HL-60 (cell line): ENCODE results near the gene ERMP1.

ENCODE experiments used
- DNase-seq, 2 experiments: peaks; one replicate each; pipeline ENCODE4 v3.0.0-alpha.2; 2010 to 2020; ENCODE audit warnings: low read depth in 1 of 2, low spot score in 1 of 2
- H3K27ac ChIP-seq: fragments of 250-450 bp; sonication (Bioruptor Pico); replicated peaks from 2 replicates; pipeline ENCODE4 v1.5.1; 2020; ENCODE audit warnings: mild to moderate bottlenecking, moderate library complexity
- H3K27me3 ChIP-seq: fragments of 250-450 bp; sonication (Bioruptor Pico); 2 replicates; pipeline ENCODE4 v1.5.1; 2021; ENCODE audit warnings: mild to moderate bottlenecking, moderate library complexity; ENCODE audit not compliant: insufficient read depth, poor library complexity, severe bottlenecking
- H3K4me3 ChIP-seq: replicated peaks from 2 replicates; pipeline ENCODE4 v1.5.1; 2011; ENCODE audit warnings: mild to moderate bottlenecking, control low read depth, low read length; ENCODE audit not compliant: insufficient read depth
- GABPA ChIP-seq: IDR thresholded peaks from 2 replicates; pipeline ENCODE4 v1.6.1; 2012; ENCODE audit warnings: low read depth
- POLR2AphosphoS5 ChIP-seq: IDR thresholded peaks from 2 replicates; pipeline ENCODE4 v1.6.1; 2012; ENCODE audit warnings: low read depth
- SPI1 ChIP-seq: IDR thresholded peaks from 2 replicates; pipeline ENCODE4 v1.6.1; 2012; ENCODE audit warnings: low read depth, mild to moderate bottlenecking, borderline replicate concordance
- TF ChIP-seq, protein P1 (sequence below): IDR thresholded peaks from 2 replicates; pipeline ENCODE4 v1.6.1; 2012; ENCODE audit warnings: low read depth; ENCODE audit not compliant: insufficient replicate concordance
- TF ChIP-seq, protein P2 (sequence below): IDR thresholded peaks from one replicate; pipeline ENCODE4 v1.5.1; 2011; ENCODE audit warnings: low read length, control low read depth, inconsistent platforms; ENCODE audit not compliant: insufficient read depth

ERMP1 gene

DNA sequence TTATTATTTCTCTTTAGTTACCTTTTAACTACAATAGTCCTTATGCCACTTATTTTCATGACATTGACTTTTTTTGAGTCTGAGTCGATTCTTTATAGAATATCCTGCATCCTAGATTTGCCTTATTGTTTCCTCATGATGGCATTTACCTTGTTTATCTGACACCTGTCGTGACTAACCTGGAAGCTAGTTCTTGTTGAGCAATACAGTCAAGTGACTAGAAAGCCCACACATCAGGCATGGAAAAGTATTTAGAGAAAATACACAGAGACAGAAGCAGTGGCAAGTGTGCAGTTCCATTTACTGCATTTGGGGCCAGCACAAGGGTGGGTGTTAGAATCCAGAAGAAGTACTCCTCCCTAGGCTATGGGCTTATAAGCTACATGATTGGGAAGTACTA is 97.8 kb downstream of the ERMP1 start:
- H3K4me3 ChIP-seq, result no peak overlapping the region
- DNase-seq, result no peak
- TF ChIP-seq GABPA (no peak), SPI1 (no peak), POLR2AphosphoS5 (no peak)
- TF ChIP-seq, protein P1, sequence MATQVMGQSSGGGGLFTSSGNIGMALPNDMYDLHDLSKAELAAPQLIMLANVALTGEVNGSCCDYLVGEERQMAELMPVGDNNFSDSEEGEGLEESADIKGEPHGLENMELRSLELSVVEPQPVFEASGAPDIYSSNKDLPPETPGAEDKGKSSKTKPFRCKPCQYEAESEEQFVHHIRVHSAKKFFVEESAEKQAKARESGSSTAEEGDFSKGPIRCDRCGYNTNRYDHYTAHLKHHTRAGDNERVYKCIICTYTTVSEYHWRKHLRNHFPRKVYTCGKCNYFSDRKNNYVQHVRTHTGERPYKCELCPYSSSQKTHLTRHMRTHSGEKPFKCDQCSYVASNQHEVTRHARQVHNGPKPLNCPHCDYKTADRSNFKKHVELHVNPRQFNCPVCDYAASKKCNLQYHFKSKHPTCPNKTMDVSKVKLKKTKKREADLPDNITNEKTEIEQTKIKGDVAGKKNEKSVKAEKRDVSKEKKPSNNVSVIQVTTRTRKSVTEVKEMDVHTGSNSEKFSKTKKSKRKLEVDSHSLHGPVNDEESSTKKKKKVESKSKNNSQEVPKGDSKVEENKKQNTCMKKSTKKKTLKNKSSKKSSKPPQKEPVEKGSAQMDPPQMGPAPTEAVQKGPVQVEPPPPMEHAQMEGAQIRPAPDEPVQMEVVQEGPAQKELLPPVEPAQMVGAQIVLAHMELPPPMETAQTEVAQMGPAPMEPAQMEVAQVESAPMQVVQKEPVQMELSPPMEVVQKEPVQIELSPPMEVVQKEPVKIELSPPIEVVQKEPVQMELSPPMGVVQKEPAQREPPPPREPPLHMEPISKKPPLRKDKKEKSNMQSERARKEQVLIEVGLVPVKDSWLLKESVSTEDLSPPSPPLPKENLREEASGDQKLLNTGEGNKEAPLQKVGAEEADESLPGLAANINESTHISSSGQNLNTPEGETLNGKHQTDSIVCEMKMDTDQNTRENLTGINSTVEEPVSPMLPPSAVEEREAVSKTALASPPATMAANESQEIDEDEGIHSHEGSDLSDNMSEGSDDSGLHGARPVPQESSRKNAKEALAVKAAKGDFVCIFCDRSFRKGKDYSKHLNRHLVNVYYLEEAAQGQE, result no peak
- TF ChIP-seq, protein P2, sequence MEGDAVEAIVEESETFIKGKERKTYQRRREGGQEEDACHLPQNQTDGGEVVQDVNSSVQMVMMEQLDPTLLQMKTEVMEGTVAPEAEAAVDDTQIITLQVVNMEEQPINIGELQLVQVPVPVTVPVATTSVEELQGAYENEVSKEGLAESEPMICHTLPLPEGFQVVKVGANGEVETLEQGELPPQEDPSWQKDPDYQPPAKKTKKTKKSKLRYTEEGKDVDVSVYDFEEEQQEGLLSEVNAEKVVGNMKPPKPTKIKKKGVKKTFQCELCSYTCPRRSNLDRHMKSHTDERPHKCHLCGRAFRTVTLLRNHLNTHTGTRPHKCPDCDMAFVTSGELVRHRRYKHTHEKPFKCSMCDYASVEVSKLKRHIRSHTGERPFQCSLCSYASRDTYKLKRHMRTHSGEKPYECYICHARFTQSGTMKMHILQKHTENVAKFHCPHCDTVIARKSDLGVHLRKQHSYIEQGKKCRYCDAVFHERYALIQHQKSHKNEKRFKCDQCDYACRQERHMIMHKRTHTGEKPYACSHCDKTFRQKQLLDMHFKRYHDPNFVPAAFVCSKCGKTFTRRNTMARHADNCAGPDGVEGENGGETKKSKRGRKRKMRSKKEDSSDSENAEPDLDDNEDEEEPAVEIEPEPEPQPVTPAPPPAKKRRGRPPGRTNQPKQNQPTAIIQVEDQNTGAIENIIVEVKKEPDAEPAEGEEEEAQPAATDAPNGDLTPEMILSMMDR, result no peak
- no peaks in the 10 kb centered on the region for H3K27me3 ChIP-seq
- H3K27ac ChIP-seq, result no peak overlapping the region
